GM21619 (cell line): ENCODE results near the gene GRIN2C.
"Not testable (repeated sequence)": the region's sequence is repeated elsewhere in the genome, so short reads cannot be mapped to it uniquely, and the experiment has no call there.

ENCODE experiments used
- ATAC-seq: cut with Tn5 transposase; IDR thresholded peaks from one replicate; pipeline ENCODE4 v1.9.1; 2021; ENCODE audit not compliant: unreplicated experiment

GRIN2C gene

GRCh38 chr17:74859459-74860228 is at the start of gene GRIN2C:
Gene GRIN2C, minus strand, starts transcription at chr17:74859885. Its CDS starts 4,793 bp downstream, at chr17:74855092.
- ATAC-seq: no peak

DNA sequence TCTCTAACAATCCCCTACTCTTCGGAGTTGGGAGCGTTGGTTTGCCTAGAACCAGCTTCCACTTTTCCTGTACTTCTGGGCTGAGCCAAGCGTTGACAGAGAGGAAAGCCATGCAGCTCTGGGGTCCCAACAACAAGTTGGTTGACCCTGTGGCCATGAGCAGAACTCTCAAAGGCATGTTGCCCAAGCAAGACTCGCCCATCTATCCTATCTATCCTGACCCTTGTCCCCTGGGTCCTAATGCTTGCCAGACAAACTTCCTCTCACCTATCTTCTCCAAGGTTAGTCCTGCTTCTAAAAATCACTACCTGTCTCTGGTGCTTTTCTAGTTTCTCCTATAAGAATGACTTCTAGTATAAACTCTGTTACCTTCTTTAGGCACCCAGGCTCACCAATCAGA is 49.4 kb upstream of the GRIN2C start:
- ATAC-seq: not testable (repeated sequence)

- no peak for ATAC-seq
Observed at GRCh38 chr17:74907012-74907411, 47.3 kb upstream of the GRIN2C start.

DNA sequence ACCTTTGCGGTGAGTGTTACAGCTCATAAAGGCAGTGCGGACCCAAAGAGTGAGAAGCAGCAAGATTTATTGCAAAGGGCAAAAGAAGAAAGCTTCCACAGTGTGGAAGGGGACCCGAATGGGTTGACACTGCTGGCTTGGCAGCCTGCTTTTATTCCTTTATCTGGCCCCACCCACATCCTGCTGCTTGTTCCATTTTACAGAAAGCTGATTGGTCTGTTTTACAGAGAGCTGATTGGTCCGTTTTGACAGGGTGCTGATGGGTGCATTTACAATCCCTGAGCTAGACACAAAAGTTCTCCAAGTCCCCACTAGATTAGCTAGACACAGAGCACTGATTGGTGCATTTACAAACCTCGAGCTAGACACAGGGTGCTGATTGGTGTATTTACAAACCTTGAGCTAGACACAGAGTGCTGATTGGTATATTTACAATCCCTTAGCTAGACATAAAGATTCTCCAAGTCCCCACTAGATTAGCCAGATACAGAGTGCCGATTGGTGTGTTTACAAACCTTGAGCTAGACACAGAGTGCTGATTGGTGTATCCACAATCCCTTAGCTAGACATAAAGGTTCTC is 46.6 kb upstream of the GRIN2C start:
- not testable (repeated sequence) for ATAC-seq

- ATAC-seq: no peak
Observed at GRCh38 chr17:74904687-74905409, 45.2 kb upstream of the GRIN2C start.

GRCh38 chr17:74903671-74904070 is 44.0 kb upstream of the GRIN2C start:
- no peak for ATAC-seq

GRCh38 chr17:74903034-74903433 is 43.3 kb upstream of the GRIN2C start:
- no peak for ATAC-seq

GRCh38 chr17:74901353-74902135 is 41.9 kb upstream of the GRIN2C start:
- ATAC-seq: no peak

DNA sequence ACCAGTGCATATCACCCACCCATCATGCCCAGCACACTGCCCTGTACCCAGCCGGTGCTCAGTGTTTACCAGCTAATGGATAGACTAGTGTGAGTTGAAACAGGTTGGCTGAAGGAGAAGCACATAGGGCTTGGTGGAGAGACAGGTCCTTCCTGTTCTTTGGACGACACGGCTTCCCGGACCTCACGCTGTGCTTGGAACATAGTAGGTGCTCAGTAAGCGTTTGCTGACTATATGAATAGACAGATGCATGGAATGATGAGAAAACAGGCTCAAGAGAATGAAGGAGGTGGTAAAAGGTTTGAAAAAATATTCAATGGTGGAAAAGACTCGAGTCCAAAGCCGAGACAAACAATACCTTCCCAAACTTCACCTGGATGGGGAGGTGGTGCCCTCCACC is 40.5 kb upstream of the GRIN2C start:
- no peak for ATAC-seq

GRCh38 chr17:74898376-74898946 is 38.8 kb upstream of the GRIN2C start:
- ATAC-seq: no peak

DNA sequence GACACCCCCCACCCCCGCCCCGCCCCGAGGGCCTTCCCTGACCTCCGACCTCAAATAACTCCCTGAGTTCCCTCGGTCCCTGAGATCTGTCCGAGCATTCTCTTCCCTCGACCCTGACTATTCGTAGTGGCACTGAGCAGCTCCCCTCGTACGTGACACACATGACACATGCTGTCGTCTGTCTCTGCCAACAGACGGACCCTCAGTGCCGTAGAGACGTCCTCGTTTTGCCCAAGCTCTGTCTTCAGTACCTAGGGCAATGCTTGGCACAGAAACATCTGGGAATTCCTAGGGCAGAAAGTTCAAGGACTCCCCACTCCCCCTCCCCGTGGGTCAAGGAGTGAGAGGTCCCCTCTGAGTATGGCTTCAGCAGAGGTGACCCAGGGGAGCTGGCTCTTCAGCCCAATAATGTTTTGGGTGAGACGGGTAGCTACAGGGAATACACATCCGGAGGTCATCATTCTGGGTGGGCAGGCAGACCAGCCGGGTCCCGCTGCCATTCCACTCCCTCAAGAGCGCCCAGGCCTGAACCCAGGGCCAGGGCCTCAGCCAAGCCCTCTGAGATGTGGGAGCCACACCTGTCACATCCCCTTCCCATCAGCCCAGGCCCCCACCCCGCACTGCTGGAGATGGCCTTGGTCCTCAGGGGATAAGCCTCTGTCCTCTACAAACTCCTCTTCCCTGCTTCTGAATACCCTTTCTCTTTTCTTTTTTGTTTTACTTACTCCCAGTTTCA is 34.4 kb upstream of the GRIN2C start:
- ATAC-seq: no peak

DNA sequence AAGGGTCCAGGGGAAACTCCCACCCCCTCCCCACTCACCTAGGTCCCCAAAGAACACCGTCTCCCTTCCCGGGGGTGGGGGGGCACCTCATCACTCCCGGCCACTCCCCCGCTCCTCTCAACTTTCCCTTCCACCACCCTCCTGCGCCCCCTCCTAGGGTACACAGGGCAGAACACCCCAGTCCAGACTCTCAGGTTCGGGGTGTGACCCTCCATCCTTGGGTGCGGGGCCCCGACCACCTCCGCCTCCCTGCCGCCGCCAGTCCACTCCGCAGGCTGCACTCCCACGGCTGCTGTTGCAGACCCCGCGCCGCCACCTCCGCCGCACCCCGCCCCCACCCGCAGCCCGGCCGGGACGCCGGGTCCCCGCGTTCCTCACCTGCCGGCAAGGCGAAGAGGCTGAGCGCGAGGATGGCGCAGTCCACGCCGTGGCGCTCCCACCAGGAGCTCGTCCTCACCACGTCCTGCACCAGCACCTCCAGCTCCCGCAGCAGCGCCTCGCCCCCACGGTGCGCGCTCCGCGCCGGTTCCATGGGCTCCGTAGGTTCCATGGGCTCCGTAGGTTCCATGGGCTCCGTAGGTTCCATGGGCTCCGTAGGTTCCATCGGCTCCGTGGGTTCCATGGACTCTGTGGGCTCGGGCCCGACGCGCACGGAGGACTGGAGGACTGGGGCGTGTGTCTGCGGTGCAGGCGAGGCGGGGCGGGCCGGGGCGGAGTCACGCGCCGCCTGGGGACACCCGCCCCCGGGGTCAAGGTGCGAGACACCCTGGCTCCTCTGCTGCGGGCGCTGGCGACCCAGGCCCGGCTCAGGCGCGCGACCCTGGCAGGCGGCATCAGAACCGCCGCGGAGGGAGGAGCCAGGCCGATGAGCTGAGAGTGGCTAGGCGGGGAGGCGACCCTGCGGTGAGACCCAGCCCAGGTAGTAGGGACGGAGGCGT is 33.6 kb upstream of the GRIN2C start, which contains the start of gene FADS6:
Gene FADS6 (minus strand): TSS at position 660 of the 938 bp plus-strand sequence. CDS start 38 bp downstream, at position 622.
- no peak for ATAC-seq

DNA sequence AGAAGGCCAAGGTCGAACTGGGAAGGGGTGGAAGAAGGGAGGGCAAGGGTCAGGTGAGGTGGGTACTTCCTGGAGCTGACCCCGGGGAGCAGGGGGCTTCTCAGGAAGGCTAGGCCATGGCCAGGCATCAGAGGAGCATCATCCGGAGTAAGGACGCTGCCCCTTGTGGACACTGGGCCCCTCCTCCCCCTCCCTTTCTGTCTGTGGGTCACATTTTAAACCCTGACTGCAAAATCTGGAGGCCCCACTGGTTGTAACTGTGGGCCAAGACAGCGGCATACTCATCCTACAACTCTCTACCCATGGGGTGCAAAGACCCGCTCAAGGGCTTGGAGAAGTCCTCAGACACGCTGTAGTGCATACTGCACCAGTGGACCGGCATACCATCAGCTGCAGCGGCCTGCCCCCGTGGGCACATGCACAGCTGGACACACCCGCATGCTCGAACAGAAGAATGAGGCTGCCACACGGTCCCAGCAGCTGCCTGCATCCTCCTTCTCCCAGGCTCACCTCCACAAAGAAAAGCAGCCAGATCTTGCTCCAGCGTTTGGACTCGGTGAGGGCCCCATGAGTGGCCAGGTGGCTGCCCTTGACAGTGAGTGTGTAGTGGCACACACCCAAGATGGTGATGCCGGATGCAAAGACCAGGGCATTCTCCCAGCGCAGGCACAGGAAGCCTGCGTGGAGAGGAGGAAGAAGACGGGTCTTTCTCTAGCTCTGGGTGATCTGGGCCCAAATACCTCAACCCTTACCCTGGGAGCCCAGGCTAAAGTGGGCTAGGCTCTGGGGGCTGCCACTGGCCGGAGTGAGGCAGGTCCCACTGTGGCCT is 32.5 kb upstream of the GRIN2C start:
- ATAC-seq: no peak

DNA sequence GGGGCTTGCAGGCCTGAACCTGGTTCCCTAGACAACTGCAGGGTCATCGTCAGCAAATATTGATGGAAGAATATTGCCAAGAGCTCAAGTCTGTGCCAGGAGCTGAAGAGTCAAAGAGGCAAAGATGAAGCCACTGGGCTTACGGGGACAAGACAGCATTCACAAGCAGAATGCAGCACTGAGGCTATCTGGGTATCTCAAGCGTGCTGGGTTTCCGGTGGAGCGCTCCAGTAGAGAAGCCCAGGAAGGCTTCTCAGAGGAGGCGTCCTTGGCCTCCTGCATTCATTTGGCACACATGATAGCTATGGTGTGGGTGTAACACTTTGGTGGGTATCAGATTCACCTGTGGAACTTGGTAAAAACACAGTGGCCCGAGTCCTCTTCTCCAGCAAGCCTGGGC is 30.9 kb upstream of the GRIN2C start:
- ATAC-seq: no peak

GRCh38 chr17:74888469-74888868 is 28.8 kb upstream of the GRIN2C start:
- no peak for ATAC-seq

- ATAC-seq: no peak
Observed at GRCh38 chr17:74883241-74883745, 23.6 kb upstream of the GRIN2C start.

GRCh38 chr17:74882517-74883240 is 23.0 kb upstream of the GRIN2C start:
- ATAC-seq: no peak
